GM18520 (cell line): Measurements from ENCODE around the gene UGT1A8.
"Not testable (repeated sequence)": the region's sequence is repeated elsewhere in the genome, so short reads cannot be mapped to it uniquely, and the experiment has no call there.

ENCODE experiments used
- ATAC-seq: cut with Tn5 transposase; IDR thresholded peaks from one replicate; pipeline ENCODE4 v1.9.1; 2021; ENCODE audit not compliant: unreplicated experiment

Gene UGT1A8

DNA sequence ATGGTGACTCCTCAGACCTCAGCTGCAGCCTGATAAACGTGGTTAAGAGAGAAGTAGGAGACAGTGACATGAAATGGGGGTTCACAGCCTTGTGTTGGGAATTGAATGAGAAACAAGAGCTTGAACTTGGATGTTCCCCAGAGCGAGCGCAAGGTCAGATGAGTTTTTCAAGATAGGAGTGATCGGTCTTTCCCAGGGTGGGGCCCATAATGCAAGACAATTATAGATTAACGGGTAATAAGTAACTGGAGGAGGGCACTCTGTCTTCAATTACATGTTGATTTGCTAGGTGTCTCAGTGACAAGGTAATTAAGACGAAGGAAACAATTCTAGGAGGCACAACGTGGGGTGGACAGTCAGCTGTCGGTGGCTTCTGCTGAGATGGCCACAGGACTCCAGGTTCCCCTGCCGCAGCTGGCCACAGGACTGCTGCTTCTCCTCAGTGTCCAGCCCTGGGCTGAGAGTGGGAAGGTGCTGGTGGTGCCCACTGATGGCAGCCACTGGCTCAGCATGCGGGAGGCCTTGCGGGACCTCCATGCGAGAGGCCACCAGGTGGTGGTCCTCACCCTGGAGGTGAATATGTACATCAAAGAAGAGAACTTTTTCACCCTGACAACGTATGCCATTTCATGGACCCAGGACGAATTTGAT is 95.3 kb downstream of the UGT1A8 start, which contains the start of gene UGT1A5:
TSS of gene UGT1A5 (plus strand) at position 297 of the 651 bp plus-strand sequence. CDS start at position 382, 85 bp downstream.
- ATAC-seq = no peak

DNA sequence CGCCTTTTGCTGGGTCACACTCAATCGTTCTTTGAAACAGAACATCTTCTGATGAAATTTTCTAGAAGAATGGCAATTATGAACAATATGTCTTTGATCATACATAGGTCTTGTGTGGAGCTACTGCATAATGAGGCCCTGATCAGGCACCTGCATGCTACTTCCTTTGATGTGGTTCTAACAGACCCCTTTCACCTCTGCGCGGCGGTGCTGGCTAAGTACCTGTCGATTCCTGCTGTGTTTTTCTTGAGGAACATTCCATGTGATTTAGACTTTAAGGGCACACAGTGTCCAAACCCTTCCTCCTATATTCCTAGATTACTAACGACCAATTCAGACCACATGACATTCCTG is 95.8 kb downstream of the UGT1A8 start:
- ATAC-seq = no peak

DNA sequence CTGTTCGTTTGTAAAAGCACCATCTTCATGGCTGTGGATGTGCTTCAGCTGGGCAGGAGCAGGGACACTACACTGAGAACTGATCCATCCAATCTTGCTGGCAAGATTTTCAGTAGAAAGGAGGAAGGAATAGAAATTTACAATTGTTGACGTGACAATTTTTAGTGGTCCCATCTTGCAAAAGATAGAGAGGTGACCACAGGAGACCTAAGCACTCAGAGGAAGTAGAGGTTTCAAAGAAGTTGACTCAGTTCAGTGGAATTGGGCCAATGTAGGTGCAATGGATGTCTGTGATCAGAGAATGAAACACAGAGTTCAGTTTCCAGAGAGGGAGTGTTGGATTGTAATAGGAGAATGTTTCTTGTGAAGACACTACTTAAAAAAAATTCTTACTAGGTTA is 96.7 kb downstream of the UGT1A8 start:
- ATAC-seq = no peak

DNA sequence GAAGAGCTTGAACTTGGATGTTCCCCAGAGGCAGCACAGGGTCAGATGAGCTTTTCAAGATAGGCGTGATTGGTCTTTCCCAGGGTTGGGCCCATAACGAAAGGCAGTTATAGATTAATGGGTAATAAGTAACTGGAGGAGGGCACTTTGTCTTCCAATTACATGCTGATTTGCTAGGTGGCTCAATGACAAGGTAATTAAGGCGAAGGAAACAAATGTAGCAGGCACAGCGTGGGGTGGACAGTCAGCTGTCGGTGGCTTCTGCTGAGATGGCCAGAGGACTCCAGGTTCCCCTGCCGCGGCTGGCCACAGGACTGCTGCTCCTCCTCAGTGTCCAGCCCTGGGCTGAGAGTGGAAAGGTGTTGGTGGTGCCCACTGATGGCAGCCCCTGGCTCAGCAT is 101.1 kb downstream of the UGT1A8 start, which contains the start of gene UGT1A4:
TSS of gene UGT1A4 (plus strand) at position 185 of the 400 bp plus-strand sequence. CDS start at position 270, 85 bp downstream.
- no peak for ATAC-seq

DNA sequence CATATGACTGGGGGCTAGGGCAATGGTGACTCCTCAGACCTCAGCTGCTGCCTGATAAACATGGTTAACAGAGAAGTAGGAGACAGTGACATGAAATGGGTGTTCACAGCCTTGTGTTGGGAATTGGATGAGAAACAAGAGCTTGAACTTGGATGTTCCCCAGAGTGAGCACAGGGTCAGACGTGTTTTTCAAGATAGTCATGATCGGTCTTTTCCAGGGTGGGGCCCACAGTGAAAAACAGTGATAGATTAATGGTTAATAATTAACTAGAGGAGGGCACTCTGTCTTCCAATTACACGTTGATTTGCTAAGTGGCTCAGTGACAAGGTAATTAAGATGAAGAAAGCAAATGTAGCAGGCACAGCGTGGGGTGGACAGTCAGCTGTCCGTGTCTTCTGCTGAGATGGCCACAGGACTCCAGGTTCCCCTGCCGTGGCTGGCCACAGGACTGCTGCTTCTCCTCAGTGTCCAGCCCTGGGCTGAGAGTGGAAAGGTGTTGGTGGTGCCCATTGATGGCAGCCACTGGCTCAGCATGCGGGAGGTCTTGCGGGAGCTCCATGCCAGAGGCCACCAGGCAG is 111.4 kb downstream of the UGT1A8 start, which contains the start of gene UGT1A3:
TSS of gene UGT1A3 (plus strand) at position 320 of the 579 bp plus-strand sequence. CDS start at position 405, 85 bp downstream.
- no peak for ATAC-seq

DNA sequence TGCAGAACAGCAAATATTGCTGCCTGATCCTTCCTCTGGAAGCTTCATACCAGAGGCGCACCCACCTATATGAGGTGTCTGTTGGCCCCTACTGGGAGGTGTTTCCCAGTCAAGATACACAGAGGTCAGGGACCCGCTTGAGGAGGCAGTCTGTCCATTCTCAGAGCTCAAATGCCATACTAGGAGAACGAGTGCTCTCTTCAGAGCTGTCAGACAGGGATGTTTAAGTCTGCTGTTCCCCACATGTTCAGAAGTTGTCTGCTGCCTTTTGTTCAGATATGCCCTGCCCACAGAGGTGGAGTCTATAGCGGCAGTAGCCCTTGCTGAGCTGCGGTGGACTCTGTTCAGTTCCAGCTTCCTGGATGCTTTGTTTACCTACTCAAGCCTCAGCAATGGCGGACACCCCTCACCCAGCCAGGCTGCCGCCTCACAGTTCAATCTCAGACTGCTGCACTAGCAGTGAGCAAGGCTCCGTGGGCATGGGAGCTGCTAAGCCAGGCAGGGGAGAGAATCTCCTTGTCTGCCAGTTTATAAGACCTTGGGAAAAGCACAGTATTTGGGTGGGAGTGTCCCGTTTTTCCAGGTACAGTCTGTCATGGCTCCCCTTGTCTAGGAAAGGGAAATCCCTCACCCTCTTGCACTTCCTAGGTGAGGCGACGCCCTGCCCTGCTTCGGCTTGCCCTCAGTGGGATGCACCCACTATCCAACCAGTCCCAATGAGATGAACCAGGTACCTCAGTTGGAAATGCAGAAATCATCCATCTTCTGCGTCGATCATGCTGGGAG is 119.6 kb downstream of the UGT1A8 start:
- not testable (repeated sequence) for ATAC-seq

DNA sequence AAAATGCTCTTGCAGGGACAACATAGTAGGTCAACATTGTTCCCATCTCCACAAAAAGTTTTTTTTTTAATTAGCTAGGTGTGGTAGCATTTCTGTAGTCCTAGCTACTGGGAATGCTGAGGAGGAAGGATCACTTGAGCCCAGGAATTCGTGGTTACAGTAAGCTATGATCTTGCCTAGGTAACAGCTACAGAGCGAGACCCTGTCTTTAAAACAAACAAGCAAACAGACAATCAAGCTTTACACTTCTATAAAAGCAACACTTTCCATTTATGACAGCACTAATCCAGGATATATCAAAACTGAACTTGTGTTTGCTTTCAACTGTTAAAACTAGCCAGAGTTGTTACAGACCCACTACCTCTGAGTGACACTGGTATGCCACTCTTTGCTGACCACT is 123.4 kb downstream of the UGT1A8 start:
- ATAC-seq = no peak

DNA sequence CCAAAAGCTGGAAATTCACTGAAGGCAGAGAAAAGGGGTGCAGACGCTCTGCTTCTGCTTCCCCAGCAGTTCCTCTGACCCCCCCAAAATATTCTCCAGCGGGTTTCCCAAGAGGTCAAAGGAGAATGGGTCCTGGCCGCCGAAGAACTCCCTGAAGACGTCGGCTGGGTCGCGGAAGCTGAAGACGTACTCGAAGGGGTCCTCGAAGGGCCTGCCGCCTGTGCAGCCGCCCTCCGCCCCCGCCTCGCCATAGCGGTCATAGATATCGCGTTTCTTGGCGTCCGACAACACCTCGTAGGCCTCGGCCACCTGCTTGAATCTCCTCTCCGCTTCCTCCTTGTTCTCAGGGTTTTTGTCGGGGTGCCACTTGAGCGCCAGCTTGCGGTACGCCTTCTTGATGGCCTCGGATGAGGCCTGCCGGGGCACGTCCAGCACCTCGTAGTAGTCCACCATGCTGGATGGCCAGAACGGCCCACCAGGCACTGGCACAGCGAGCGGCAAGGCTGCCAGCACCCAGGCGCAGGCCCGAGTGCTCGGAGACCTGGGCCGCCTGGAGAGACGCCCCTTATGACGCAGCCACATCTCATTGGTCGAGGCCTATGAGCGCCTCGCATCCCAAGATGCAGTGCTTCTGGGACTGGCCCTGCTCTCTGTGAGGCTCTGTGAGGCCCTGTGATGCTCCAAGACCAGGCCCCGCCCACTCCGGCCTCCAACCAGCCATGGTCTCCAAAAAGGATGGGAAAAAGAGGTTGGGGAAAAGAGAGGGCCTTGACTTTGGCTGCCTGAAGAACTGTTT is 126.2 kb downstream of the UGT1A8 start:
- ATAC-seq = no peak

DNA sequence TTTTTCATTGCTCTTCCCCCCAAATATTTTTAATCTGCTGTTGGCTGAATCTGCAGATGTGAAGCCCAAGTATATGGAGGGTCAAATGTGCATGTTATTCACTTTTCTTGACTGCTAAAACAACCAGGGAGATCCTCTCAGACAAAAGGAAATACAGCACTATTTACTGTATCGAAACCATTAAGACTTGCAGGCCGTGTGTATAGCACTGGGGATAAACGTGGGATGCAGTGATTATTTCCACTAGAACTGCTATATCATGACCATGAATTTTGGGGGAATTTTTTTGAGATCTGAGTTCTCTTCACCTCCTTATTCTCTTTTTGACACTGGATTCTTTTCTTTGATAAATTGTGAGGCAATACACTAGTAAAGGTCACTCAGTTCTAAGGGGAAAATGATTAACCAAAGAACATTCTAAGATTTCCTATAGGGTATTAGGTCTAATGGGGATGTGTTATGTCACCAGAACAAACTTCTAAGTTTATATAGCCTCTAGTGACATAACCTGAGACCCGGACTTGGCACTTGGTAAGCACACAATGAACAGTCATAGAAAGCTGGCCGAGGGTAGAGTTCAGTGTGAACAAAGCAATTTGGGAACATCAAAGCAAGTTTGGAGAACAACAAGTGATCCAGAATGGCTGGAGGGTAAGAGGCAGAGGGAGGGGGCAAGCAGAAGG is 127.8 kb downstream of the UGT1A8 start:
- ATAC-seq = no peak

DNA sequence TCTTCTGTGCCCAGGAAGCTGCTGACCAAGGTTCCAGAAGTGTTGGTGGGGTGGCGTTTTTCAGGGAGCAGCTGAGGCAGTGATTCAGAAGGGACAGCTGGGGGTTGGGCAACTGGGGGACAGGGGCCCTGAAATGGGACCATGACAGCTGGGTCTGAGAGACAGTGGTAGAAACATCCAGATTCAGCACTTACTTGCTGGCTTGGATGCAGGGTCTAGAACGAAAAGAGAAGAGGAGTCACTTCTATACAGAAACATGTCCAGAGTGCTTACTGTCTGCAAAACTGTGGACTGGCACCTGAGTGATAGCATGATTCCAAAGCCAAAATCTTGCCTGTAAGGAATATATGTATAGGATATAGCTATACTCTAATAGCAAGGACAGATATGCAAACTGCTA is 128.4 kb downstream of the UGT1A8 start:
- ATAC-seq = not testable (repeated sequence)

DNA sequence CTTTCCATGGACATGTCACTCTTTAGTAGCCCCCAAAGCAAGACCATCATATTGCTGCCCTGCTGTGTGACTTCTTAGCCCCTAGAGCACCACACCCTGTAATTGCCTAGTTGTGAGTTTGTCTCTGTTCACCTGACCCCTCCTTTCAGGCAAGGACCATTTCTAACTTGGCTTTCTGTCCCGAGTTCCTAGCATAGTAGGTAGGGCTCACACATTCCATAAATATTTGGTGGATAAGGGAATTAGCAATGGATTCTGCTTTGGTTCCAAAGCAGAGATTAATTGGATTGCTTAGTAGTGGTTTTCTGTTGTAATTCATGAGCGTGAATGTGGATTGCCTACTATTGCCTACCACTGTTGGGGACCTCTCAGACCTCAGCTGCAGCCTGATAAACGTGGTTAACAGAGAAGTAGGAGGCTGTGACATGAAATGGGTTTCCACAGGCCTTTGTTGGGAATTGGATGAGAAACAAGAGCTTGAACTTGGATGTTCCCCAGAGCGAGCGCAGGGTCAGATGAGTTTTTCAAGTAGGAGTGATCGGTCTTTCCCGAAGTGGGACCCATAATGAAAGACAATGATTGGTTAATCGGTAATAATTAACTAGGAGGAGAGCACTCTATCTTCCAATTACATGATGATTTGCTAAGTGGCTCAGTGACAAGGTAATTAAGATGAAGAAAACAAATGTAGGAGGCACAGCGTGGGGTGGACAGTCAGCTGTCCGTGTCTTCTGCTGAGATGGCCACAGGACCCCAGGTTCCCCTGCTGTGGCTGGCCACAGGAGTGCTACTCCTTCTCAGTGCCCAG is 129.2 kb downstream of the UGT1A8 start:
- ATAC-seq = no peak

DNA sequence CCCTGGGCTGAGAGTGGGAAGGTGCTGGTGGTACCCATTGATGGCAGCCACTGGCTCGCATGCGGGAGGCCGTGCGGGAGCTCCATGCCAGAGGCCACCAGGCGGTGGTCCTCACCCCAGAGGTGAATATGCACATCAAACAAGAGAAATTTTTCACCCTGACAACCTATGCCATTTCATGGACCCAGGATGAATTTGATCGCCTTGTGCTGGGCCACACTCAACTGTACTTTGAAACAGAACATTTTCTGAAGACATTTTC is 129.8 kb downstream of the UGT1A8 start:
- ATAC-seq = no peak

DNA sequence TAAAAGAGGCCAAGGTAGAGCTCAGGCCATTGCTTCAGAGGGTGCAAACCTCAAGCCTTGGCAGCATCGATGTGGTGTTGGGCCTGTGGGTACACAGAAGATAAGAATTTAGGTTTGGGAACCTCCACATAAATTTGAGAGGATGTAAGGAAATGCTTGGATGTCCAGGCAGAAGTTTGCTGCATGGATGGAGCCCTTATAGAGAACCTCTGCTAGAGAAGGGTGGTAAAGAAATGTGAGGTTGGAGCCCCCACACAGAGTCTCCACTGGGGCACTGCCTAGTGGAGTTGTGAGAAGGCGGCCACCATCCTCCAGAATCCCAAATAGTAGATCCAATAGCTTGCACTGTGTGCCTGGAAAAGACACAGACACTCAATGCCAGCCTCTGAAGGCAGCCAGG is 133.3 kb downstream of the UGT1A8 start:
- not testable (repeated sequence) for ATAC-seq

DNA sequence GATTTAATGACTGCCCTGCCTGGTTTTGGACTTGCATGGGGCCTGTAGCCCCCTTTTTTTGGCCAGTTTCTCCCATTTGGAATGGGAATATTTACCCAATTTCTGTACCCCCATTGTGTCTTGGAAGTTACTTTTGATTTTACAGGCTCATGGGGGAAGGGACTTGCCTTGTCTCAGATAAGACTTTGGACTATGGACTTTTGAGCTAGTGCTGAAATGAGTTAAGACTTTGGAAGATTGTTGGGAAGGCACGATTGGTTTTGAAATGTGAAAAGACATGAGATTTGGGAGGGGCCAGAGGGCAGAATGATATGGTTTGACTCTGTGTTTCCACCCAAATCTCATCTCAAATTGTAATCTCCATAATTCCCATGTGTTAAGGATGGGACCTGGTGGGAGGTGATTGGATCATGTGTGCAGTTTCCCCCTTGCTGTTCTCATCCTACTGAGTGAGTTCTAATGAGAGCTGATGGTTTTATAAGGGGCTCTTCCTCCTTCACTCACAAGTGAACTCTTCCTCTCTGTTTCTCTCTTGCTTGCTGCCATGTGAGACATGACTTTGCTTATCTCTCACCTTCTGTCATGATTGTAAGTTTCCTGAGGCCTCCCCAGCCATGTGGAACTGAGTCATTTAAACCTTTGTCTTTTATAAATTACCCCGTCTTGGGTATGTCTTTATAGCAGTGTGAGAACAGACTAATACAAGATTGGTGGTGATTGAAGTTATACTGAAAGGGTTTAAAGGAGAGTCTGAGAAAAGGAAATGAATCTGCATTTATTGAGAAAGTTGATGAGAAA is 134.0 kb downstream of the UGT1A8 start:
- ATAC-seq = not testable (repeated sequence)

DNA sequence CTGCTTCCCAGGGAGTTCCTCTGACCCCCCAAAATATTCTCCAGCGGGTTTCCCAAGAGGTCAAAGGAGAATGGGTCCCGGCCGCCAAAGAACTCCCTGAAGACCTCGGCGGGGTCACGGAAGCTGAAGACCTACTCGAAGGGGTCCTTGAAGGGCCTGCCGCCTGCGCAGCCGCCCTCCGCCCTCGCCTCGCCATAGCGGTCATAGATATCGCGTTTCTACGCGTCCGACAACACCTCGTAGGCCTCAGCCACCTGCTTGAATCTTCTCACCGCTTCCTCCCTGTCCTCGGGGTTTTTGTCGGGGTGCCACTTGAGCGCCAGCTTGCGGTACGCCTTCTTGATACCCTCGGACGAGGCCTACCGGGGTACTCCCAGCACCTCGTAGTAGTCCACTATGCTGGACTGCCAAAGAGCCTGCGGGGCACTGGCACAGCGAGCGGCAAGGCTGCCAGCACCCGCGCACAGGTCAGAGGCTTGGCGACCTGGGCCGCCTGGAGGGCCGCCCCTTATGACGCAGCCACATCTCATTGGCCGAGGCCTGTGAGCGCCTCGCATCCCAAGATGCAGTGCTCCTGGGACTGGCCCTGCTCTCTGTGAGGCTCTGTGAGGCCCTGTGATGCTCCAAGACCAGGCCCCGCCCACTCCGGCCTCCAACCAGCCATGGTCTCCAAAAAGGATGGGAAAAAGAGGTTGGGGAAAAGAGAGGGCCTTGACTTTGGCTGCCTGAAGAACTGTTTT is 137.6 kb downstream of the UGT1A8 start:
- ATAC-seq = no peak

DNA sequence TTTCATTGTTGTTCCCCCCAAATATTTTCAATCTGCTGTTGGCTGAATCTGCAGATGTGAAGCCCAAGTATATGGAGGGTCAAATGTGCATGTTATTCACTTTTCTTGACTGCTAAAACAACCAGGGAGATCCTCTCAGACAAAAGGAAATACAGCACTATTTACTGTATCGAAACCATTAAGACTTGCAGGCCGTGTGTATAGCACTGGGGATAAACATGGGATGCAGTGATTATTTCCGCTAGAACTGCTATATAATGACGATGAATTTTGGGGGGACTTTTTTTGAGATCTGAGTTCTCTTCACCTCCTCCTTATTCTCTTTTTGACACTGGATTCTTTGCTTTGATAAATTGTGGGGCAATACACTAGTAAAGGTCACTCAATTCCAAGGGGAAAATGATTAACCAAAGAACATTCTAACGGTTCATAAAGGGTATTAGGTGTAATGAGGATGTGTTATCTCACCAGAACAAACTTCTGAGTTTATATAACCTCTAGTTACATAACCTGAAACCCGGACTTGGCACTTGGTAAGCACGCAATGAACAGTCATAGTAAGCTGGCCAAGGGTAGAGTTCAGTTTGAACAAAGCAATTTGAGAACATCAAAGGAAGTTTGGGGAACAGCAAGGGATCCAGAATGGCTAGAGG is 139.1 kb downstream of the UGT1A8 start:
- no peak for ATAC-seq

DNA sequence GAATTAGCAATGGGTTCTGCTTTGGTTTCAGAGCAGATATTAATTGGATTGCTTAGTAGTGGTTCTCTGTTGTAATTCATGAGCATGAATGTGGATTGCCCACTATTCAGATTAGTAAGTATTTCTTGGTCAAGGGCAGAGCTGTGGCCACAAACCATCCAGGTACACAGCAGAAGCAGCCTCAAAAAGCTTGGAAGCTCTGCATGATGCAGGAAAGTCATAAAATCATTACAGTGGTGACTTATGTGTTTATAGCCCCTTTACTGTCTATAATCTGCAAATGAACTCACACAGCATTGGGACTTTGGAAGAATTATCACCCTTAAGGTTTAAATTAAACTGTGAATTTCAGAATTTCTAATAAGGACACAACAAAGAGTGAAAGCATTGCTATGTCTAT is 140.7 kb downstream of the UGT1A8 start:
- ATAC-seq = no peak

DNA sequence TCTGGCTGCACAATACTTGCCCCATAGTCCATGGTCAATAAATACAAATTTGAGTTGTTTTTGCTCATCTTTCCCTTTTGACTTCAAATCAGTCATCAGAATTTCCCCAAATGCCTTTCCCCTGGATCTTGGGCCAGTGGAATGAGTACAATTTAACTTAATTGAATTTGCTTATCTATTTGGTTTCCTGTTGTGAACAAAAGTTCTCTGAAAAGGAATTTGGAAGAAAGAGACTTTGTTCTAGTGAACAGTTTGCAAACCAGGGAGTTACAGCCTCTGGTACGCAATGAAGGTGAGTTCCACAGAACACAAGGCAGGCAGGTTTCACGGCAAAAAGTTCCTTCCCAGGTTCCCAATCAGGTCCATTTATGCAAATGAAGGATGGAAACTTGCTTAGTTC is 141.4 kb downstream of the UGT1A8 start:
- no peak for ATAC-seq
